HEK293 (cell line): ENCODE results near the gene WAPL.

Experiments used
- CTCF ChIA-PET: fragments of 350-600 bp; formaldehyde crosslinking; extraction: SDS; loops from one replicate; lab custom pipeline; 2021; ENCODE audit warnings: antibody characterized with exemption; lab: Yijun Ruan, JAX
- POLR2A ChIA-PET: fragments of 300-600 bp; formaldehyde crosslinking; extraction: SDS; loops from one replicate; lab custom pipeline; 2020; ENCODE audit warnings: antibody characterized with exemption, inconsistent platforms; lab: Yijun Ruan, JAX
- H3K27ac ChIP-seq: fragments of 200-500 bp; sonication (Bioruptor generic); 2 replicates; pipeline ENCODE4 v1.5.1; 2014; ENCODE audit warnings: low read depth, low read length, control low read depth, inconsistent platforms; ENCODE audit errors: extremely low read depth
- H3K36me3 ChIP-seq, 2 experiments: fragments of 200-500 bp in 1 of 2; sonication (Bioruptor generic) in 1 of 2; 1 replicate in 1 of 2; 2 replicates in 1 of 2; pipeline ENCODE4 v1.5.1; 2014 to 2017; ENCODE audit warnings: inconsistent platforms in 2 of 2, low read length in 2 of 2; ENCODE audit not compliant: control insufficient read depth in 2 of 2, insufficient read depth in 1 of 2
- H3K4me1 ChIP-seq: fragments of 200-500 bp; sonication (Bioruptor generic); 2 replicates; pipeline ENCODE4 v1.5.1; 2014; ENCODE audit warnings: mild to moderate bottlenecking, low read length, inconsistent platforms; ENCODE audit not compliant: control insufficient read depth, insufficient read depth
- H3K4me3 ChIP-seq: 2 replicates; pipeline ENCODE4 v1.5.1; 2011; ENCODE audit warnings: low read depth, mild to moderate bottlenecking, control low read depth, low read length, moderate library complexity
- H3K9me3 ChIP-seq: fragments of 200-500 bp; sonication (Bioruptor generic); 2 replicates; pipeline ENCODE4 v1.5.1; 2014; ENCODE audit warnings: low read depth, low read length, inconsistent platforms; ENCODE audit not compliant: control insufficient read depth, insufficient read depth
- ATF2 ChIP-seq: fragments of 450-650 bp; formaldehyde crosslinking; IDR thresholded peaks from 2 replicates; pipeline ENCODE4 v1.5.1; 2016; ENCODE audit warnings: missing biosample characterization, missing genetic modification characterization, low read depth
- FEZF1 ChIP-seq: fragments of 450-650 bp; formaldehyde crosslinking; IDR thresholded peaks from 2 replicates; pipeline ENCODE4 v1.5.1; 2016; ENCODE audit warnings: missing biosample characterization, missing genetic modification characterization
- KLF8 ChIP-seq: fragments of 450-650 bp; formaldehyde crosslinking; IDR thresholded peaks from 2 replicates; pipeline ENCODE4 v1.5.1; 2016; ENCODE audit warnings: missing biosample characterization, missing genetic modification characterization
- MEIS1 ChIP-seq: sonication (generic); formaldehyde crosslinking; IDR thresholded peaks from 2 replicates; pipeline ENCODE4 v1.8.1; 2022; ENCODE audit warnings: missing genetic modification reagents, mild to moderate bottlenecking, borderline replicate concordance
- MZF1 ChIP-seq: fragments of 450-650 bp; formaldehyde crosslinking; IDR thresholded peaks from 2 replicates; pipeline ENCODE4 v1.5.1; 2017; ENCODE audit warnings: missing biosample characterization, missing genetic modification characterization, borderline replicate concordance
- SP7 ChIP-seq: fragments of 450-650 bp; formaldehyde crosslinking; IDR thresholded peaks from 2 replicates; pipeline ENCODE4 v1.5.1; 2016; ENCODE audit warnings: missing biosample characterization, missing genetic modification characterization
- ZBTB48 ChIP-seq: fragments of 450-650 bp; formaldehyde crosslinking; IDR thresholded peaks from 2 replicates; pipeline ENCODE4 v1.5.1; 2016; ENCODE audit warnings: missing biosample characterization, missing genetic modification characterization
- ZBTB8A ChIP-seq: fragments of 450-650 bp; formaldehyde crosslinking; IDR thresholded peaks from 2 replicates; pipeline ENCODE4 v1.5.1; 2016; ENCODE audit warnings: missing biosample characterization, missing genetic modification characterization
- ZEB2 ChIP-seq: fragments of 450-650 bp; formaldehyde crosslinking; IDR thresholded peaks from 2 replicates; pipeline ENCODE4 v1.5.1; 2016; ENCODE audit warnings: missing biosample characterization, missing genetic modification characterization
- ZFHX2 ChIP-seq: fragments of 450-650 bp; formaldehyde crosslinking; conservative IDR thresholded peaks from 2 replicates; pipeline ENCODE4 v1.5.1; 2016; ENCODE audit warnings: missing biosample characterization, missing genetic modification characterization
- ZFP37 ChIP-seq: fragments of 450-650 bp; formaldehyde crosslinking; IDR thresholded peaks from 2 replicates; pipeline ENCODE4 v1.5.1; 2016; ENCODE audit warnings: missing biosample characterization, missing genetic modification characterization
- ZNF133 ChIP-seq: fragments of 450-650 bp; formaldehyde crosslinking; IDR thresholded peaks from 2 replicates; pipeline ENCODE4 v1.5.1; 2016; ENCODE audit warnings: missing biosample characterization, missing genetic modification characterization
- ZNF169 ChIP-seq: fragments of 450-650 bp; formaldehyde crosslinking; IDR thresholded peaks from 2 replicates; pipeline ENCODE4 v1.5.1; 2016; ENCODE audit warnings: missing biosample characterization, missing genetic modification characterization
- ZNF175 ChIP-seq: fragments of 450-650 bp; formaldehyde crosslinking; IDR thresholded peaks from 2 replicates; pipeline ENCODE4 v1.5.1; 2016; ENCODE audit warnings: missing biosample characterization, missing genetic modification characterization
- ZNF266 ChIP-seq: fragments of 450-650 bp; formaldehyde crosslinking; IDR thresholded peaks from 2 replicates; pipeline ENCODE4 v1.5.1; 2016; ENCODE audit warnings: missing biosample characterization, missing genetic modification characterization, low read depth
- ZNF280C ChIP-seq: fragments of 450-650 bp; formaldehyde crosslinking; IDR thresholded peaks from 2 replicates; pipeline ENCODE4 v1.5.1; 2016; ENCODE audit warnings: missing biosample characterization, missing genetic modification characterization
- ZNF560 ChIP-seq: fragments of 450-650 bp; formaldehyde crosslinking; IDR thresholded peaks from 2 replicates; pipeline ENCODE4 v1.5.1; 2017; ENCODE audit warnings: missing biosample characterization, missing genetic modification characterization, borderline replicate concordance
- ZNF561 ChIP-seq: fragments of 450-650 bp; IDR thresholded peaks from 2 replicates; pipeline ENCODE4 v1.5.1; 2018; ENCODE audit warnings: missing biosample characterization, missing genetic modification characterization, borderline replicate concordance
- ZNF626 ChIP-seq: fragments of 450-650 bp; sonication (Bioruptor Pico); formaldehyde crosslinking; IDR thresholded peaks from 2 replicates; pipeline ENCODE4 v1.5.1; 2018; ENCODE audit warnings: missing biosample characterization, missing genetic modification characterization, inconsistent platforms
- ZNF660 ChIP-seq: fragments of 450-650 bp; IDR thresholded peaks from 2 replicates; pipeline ENCODE4 v1.5.1; 2018; ENCODE audit warnings: missing biosample characterization, mild to moderate bottlenecking, missing genetic modification characterization
- ZNF785 ChIP-seq: fragments of 450-650 bp; formaldehyde crosslinking; IDR thresholded peaks from 2 replicates; pipeline ENCODE4 v1.5.1; 2016; ENCODE audit warnings: missing biosample characterization, missing genetic modification characterization
- TF ChIP-seq, protein P1 (sequence below): fragments of 450-650 bp; formaldehyde crosslinking; IDR thresholded peaks from 2 replicates; pipeline ENCODE4 v1.5.1; 2016; ENCODE audit warnings: missing biosample characterization, missing genetic modification characterization
- TF ChIP-seq, protein P2 (sequence below): fragments of 450-650 bp; formaldehyde crosslinking; IDR thresholded peaks from 2 replicates; pipeline ENCODE4 v1.5.1; 2016; ENCODE audit warnings: missing biosample characterization, missing genetic modification characterization, borderline replicate concordance
- TF ChIP-seq, protein P3 (sequence below): fragments of 450-650 bp; formaldehyde crosslinking; IDR thresholded peaks from 2 replicates; pipeline ENCODE4 v1.5.1; 2016; ENCODE audit warnings: missing biosample characterization, missing genetic modification characterization
- TF ChIP-seq, protein P4 (sequence below): fragments of 450-650 bp; formaldehyde crosslinking; IDR thresholded peaks from 2 replicates; pipeline ENCODE4 v1.5.1; 2016; ENCODE audit warnings: missing biosample characterization, missing genetic modification characterization

WAPL gene

DNA sequence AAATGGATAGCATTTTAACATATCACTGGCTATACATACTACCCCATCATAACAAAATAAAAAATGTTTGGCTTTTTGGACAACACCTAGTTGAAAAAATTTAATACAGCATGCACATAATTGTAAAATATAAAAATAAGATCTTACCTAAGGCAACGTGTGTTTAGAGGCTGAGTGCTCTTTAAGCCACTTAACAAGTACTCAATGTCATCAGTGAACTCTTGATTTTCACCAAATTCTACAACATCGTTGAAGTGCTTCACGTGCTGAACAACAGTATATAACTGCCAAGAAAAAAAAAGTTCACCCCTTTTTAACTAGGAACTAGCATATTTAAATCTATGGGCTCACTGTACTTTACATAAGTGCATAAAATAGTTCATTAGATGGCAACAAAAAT, 49.5 kb downstream of the WAPL start:
- CTCF ChIA-PET, result interaction anchor here (1.2 kb wide), 1 partner anchor 72 kb away, joined by 5 read pairs; no protein-coding TSS in a partner anchor
- H3K4me3 ChIP-seq, result no peak overlapping the region

DNA sequence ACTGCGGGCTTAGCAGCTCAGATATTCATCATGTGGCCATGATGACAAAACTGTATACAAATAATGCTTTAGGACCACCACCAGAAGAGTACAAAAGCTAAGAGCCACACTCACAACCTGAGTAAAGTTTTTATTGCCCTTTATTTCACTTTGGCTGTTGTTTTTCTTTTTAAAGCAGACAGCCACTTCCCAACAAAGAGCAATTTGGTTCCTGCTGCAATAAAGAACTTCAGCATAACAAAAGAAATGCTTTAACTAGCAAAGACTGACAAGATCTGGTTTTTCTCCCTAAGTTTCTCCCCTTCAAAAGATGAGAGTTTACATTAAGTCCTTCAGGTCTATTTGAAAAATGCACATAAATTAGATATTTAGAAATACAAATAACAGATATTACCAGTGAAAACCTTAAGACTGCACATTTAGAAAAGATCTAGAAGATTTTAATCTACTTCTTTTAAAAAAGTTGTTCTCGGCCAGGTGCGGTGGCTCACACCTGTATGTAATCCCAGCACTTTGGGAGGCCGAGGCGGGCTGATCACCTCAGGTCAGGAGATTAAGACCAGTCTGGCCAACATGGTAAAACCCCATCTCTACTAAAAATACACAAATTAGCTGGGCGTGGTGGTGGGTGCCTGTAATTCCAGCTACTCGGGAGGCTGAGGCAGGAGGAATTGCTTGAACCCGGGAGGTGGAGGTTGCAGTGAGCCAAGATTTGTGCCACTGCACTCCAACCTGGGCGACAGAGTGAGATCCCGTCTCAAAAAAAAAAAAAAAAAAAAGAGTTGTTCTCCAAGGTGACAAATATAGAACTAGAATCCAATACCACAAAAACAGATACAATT, 59.4 kb downstream of the WAPL start:
- ChIA-PET CTCF (interaction anchor here (0.5 kb wide), 1 partner anchor 168 kb away, joined by 3 read pairs; no protein-coding TSS in a partner anchor), POLR2A (interaction anchor here (2.0 kb wide), 1 partner anchor 62 kb away, joined by 6 read pairs; no protein-coding TSS in a partner anchor)
- no peak overlapping the region for H3K4me3 ChIP-seq
- no peak overlapping the region for H3K27ac ChIP-seq
- no peaks in the 10 kb centered on the region for H3K4me1 ChIP-seq
- no peaks in the 10 kb centered on the region; the same call in 1 of the 2 replicates for H3K9me3 ChIP-seq
- peaks cover 76 to 78% of the 10 kb centered on the region in 2 experiments for H3K36me3 ChIP-seq
- TF ChIP-seq ZFP37 (no peak), ZNF660 (tag by site-specific recombination) (no peak), KLF8 (tag by site-specific recombination) (no peak), ZEB2 (tag by site-specific recombination) (no peak), MEIS1 (no peak), ZNF280C (tag by site-specific recombination) (no peak), ZNF133 (tag by site-specific recombination) (no peak)

More for the DNA sequence above, 49.5 kb downstream of the WAPL start:
- H3K4me1 ChIP-seq, result no peaks in the 10 kb centered on the region
- peaks cover 51 to 65% of the 10 kb centered on the region in 2 experiments for H3K36me3 ChIP-seq
- H3K9me3 ChIP-seq, result no peaks in the 10 kb centered on the region
- H3K27ac ChIP-seq, result no peak overlapping the region
- POLR2A ChIA-PET, result no interaction called here
- TF ChIP-seq ZNF626 (tag by site-specific recombination) (no peak), ZNF560 (tag by site-specific recombination) (no peak), ZFHX2 (tag by site-specific recombination) (no peak), ZBTB48 (no peak), FEZF1 (no peak), ZBTB8A (tag by site-specific recombination) (no peak), ZNF266 (tag by site-specific recombination) (no peak), KLF8 (tag by site-specific recombination) (no peak), ZNF169 (tag by site-specific recombination) (no peak), MZF1 (tag by site-specific recombination) (no peak), ZNF785 (tag by site-specific recombination) (no peak), ZNF561 (tag by site-specific recombination) (no peak), SP7 (tag by site-specific recombination) (no peak), ATF2 (tag by site-specific recombination) (no peak), ZNF175 (no peak)
- TF ChIP-seq, protein P1, sequence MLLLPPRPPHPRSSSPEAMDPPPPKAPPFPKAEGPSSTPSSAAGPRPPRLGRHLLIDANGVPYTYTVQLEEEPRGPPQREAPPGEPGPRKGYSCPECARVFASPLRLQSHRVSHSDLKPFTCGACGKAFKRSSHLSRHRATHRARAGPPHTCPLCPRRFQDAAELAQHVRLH (tag by site-specific recombination), result no peak
- TF ChIP-seq, protein P2, sequence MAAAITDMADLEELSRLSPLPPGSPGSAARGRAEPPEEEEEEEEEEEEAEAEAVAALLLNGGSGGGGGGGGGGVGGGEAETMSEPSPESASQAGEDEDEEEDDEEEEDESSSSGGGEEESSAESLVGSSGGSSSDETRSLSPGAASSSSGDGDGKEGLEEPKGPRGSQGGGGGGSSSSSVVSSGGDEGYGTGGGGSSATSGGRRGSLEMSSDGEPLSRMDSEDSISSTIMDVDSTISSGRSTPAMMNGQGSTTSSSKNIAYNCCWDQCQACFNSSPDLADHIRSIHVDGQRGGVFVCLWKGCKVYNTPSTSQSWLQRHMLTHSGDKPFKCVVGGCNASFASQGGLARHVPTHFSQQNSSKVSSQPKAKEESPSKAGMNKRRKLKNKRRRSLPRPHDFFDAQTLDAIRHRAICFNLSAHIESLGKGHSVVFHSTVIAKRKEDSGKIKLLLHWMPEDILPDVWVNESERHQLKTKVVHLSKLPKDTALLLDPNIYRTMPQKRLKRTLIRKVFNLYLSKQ, result no peak
- TF ChIP-seq, protein P3, sequence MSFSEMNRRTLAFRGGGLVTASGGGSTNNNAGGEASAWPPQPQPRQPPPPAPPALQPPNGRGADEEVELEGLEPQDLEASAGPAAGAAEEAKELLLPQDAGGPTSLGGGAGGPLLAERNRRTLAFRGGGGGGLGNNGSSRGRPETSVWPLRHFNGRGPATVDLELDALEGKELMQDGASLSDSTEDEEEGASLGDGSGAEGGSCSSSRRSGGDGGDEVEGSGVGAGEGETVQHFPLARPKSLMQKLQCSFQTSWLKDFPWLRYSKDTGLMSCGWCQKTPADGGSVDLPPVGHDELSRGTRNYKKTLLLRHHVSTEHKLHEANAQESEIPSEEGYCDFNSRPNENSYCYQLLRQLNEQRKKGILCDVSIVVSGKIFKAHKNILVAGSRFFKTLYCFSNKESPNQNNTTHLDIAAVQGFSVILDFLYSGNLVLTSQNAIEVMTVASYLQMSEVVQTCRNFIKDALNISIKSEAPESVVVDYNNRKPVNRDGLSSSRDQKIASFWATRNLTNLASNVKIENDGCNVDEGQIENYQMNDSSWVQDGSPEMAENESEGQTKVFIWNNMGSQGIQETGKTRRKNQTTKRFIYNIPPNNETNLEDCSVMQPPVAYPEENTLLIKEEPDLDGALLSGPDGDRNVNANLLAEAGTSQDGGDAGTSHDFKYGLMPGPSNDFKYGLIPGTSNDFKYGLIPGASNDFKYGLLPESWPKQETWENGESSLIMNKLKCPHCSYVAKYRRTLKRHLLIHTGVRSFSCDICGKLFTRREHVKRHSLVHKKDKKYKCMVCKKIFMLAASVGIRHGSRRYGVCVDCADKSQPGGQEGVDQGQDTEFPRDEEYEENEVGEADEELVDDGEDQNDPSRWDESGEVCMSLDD, result no peak
- TF ChIP-seq, protein P4, sequence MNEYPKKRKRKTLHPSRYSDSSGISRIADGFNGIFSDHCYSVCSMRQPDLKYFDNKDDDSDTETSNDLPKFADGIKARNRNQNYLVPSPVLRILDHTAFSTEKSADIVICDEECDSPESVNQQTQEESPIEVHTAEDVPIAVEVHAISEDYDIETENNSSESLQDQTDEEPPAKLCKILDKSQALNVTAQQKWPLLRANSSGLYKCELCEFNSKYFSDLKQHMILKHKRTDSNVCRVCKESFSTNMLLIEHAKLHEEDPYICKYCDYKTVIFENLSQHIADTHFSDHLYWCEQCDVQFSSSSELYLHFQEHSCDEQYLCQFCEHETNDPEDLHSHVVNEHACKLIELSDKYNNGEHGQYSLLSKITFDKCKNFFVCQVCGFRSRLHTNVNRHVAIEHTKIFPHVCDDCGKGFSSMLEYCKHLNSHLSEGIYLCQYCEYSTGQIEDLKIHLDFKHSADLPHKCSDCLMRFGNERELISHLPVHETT (tag by site-specific recombination), result no peak
